Measurements from ENCODE around the gene MDC1. TPM values are rescaled to one million over a fixed set of nuclear protein-coding genes. Genes with fewer than 3 reads are reported as not detected.
"Not testable (repeated sequence)": the region's sequence is repeated elsewhere in the genome, so short reads cannot be mapped to it uniquely, and the experiment has no call there.

MDC1 gene
- total RNA-seq, 1 donor from 2014 or later, result 58.5 TPM

DNA sequence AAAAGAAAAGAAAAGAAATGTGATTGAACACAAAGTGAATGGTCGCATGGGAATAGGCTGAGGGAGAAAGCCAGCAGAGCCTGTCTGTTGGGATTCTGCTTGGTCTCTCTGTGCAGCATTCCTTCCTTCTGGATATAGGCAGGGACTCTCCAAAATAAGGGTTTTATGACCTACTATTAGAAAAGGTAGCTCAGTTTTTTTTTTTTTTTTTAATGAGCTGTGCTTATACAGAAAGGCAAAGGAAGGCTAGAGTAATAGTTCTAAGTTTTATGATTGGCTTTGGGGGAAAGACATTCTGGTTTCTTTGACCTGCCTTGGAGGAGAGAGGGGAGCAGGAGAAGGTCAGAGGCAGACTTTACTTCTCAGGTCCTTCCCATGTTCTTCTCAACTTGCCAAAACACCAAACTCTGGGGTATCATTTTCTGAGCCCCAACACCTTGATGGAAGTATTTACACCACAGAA lies 46.1 kb upstream of the MDC1 start:
- Mint-ChIP-seq H3K4me1 (ENCODE audit: low read depth) (peaks cover 41% of the 10 kb centered on the region), H3K36me3 (ENCODE audit: insufficient read depth) (no peaks in the 10 kb centered on the region), H3K9me3 (ENCODE audit: low read depth) (no peaks in the 10 kb centered on the region), H3K27ac (peak overlapping the region; percentile 94), H3K4me3 (ENCODE audit: low read depth) (peak overlapping the region; percentile 51), H3K27me3 (no peaks in the 10 kb centered on the region)
- DNase-seq (ENCODE audit: low spot score, unreplicated experiment), result no peak
- TF ChIP-seq, protein P1, sequence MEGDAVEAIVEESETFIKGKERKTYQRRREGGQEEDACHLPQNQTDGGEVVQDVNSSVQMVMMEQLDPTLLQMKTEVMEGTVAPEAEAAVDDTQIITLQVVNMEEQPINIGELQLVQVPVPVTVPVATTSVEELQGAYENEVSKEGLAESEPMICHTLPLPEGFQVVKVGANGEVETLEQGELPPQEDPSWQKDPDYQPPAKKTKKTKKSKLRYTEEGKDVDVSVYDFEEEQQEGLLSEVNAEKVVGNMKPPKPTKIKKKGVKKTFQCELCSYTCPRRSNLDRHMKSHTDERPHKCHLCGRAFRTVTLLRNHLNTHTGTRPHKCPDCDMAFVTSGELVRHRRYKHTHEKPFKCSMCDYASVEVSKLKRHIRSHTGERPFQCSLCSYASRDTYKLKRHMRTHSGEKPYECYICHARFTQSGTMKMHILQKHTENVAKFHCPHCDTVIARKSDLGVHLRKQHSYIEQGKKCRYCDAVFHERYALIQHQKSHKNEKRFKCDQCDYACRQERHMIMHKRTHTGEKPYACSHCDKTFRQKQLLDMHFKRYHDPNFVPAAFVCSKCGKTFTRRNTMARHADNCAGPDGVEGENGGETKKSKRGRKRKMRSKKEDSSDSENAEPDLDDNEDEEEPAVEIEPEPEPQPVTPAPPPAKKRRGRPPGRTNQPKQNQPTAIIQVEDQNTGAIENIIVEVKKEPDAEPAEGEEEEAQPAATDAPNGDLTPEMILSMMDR (IDR thresholded peaks at IDR 0.05; ENCODE audit: unreplicated experiment), result no peak

- no peak for DNase-seq (ENCODE audit: low spot score, unreplicated experiment)
- Mint-ChIP-seq H3K4me1 (ENCODE audit: low read depth) (peaks cover 41% of the 10 kb centered on the region), H3K27me3 (no peaks in the 10 kb centered on the region), H3K9me3 (ENCODE audit: low read depth) (no peaks in the 10 kb centered on the region), H3K36me3 (ENCODE audit: insufficient read depth) (no peaks in the 10 kb centered on the region), H3K4me3 (ENCODE audit: low read depth) (no peak overlapping the region), H3K27ac (no peak overlapping the region)
- TF ChIP-seq, protein P1 (IDR thresholded peaks at IDR 0.05; ENCODE audit: unreplicated experiment), result no peak
Measured at GRCh38 chr6:30761791-30762429, 44.8 kb upstream of the MDC1 start.

DNA sequence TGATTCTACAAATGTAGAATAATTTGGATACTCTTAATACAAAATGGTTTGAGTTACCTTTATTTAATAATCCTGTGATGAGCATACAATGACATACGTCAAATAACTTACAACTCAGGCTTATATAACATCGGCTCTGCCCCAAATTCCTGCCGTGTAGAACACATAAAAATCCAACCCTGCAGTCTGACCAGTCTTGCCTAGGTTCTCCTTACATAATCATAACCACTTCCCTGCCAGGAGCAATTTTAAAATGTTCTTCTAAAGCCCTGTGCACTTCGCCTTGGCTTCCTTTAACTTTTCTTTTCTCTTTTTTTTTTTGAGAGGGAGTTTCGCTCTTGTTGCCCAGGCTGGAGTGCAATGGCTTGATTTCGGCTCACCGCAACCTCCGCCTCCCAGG lies 43.5 kb upstream of the MDC1 start:
- H3K4me1 Mint-ChIP-seq (ENCODE audit: low read depth), result peaks cover 37% of the 10 kb centered on the region
- no peak overlapping the region for H3K4me3 Mint-ChIP-seq (ENCODE audit: low read depth)
- H3K9me3 Mint-ChIP-seq (ENCODE audit: low read depth), result no peaks in the 10 kb centered on the region
- TF ChIP-seq, protein P1 (IDR thresholded peaks at IDR 0.05; ENCODE audit: unreplicated experiment), result no peak
- H3K27ac Mint-ChIP-seq, result peak overlapping the region; percentile 65
- no peaks in the 10 kb centered on the region for H3K36me3 Mint-ChIP-seq (ENCODE audit: insufficient read depth)
- no peak for DNase-seq (ENCODE audit: low spot score, unreplicated experiment)
- no peaks in the 10 kb centered on the region for H3K27me3 Mint-ChIP-seq

DNA sequence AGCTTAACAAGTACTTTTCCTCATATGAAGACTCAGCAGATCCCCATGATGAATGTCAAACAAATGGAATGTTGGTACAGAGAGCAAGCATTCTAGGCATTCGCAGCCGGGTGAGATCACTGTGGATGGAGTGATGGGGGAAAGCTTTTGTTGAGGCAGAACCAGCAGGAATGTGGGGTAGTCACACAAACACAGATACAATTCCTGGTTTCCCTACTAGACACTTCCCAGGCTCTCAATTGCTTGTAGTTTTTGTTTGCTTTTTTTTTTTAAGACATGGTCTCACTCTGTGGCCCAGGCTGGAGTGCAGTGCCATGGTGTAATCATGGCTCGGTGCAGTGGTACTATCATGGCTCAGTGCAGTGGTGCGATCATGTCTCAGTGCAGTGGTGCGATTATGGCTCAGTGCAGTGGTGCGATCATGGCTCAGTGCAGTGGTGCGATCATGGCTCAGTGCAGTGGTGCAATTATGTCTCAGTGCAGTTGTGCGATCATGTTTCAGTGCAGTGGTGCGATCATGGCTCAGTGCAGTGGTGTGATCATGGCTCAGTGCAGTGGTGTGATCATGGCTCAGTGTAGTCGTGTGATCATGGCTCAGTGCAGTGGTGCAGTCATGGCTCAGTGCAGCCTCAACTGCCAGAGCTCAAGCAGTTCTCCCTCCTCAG lies 42.6 kb upstream of the MDC1 start:
- peaks cover 30% of the 10 kb centered on the region for H3K4me1 Mint-ChIP-seq (ENCODE audit: low read depth)
- DNase-seq (ENCODE audit: low spot score, unreplicated experiment), result no peak
- H3K27ac Mint-ChIP-seq, result peak overlapping the region; percentile 91
- no peaks in the 10 kb centered on the region for H3K36me3 Mint-ChIP-seq (ENCODE audit: insufficient read depth)
- TF ChIP-seq, protein P1 (IDR thresholded peaks at IDR 0.05; ENCODE audit: unreplicated experiment), result no peak
- no peak overlapping the region for H3K4me3 Mint-ChIP-seq (ENCODE audit: low read depth)
- no peaks in the 10 kb centered on the region for H3K9me3 Mint-ChIP-seq (ENCODE audit: low read depth)
- no peaks in the 10 kb centered on the region for H3K27me3 Mint-ChIP-seq

- TF ChIP-seq, protein P1 (IDR thresholded peaks at IDR 0.05; ENCODE audit: unreplicated experiment), result no peak
- Mint-ChIP-seq H3K4me3 (ENCODE audit: low read depth) (no peak overlapping the region), H3K4me1 (ENCODE audit: low read depth) (peaks cover 11% of the 10 kb centered on the region), H3K27me3 (no peaks in the 10 kb centered on the region), H3K36me3 (ENCODE audit: insufficient read depth) (no peaks in the 10 kb centered on the region), H3K27ac (peak overlapping the region; percentile 6), H3K9me3 (ENCODE audit: low read depth) (no peaks in the 10 kb centered on the region)
- no peak for DNase-seq (ENCODE audit: low spot score, unreplicated experiment)
Measured at GRCh38 chr6:30757261-30757904, 40.3 kb upstream of the MDC1 start.

DNA sequence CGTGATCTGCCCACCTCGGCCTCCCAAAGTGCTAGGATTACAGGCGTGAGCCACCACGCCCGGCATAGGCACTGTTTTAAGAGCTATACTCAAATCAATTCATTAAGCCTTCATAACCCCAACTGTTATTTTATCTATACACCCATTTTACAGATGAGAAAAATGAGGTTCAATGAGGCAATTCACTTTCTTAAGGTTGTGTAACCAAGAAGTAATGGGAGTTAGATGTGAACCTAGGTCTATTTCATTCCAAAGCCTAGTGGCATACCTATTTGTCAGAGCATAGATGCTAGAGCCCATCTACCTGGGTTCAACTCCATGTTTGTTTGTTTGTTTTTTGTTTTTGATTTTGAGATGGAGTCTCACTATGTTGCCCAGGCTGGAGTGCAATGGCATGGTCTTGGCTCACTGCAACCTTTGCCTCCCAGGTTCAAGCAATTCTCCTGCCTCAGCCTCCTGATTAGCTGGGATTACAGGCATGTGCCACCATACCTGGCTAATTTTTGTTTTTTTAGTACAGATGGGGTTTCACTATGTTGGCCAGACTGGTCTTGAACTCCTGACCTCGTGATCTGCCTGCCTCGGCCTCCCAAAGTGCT lies 39.4 kb upstream of the MDC1 start:
- peaks cover 11% of the 10 kb centered on the region for H3K4me1 Mint-ChIP-seq (ENCODE audit: low read depth)
- not testable (repeated sequence) for H3K4me3 Mint-ChIP-seq (ENCODE audit: low read depth); H3K9me3 Mint-ChIP-seq (ENCODE audit: low read depth); H3K27ac Mint-ChIP-seq; H3K27me3 Mint-ChIP-seq; DNase-seq (ENCODE audit: low spot score, unreplicated experiment); H3K36me3 Mint-ChIP-seq (ENCODE audit: insufficient read depth)

All from progenitor cell of endocrine pancreas (in vitro differentiated cells).